Stimulated activated CD8-positive, alpha-beta memory T cell treated with anti-CD3 and anti-CD28 coated beads, Interleukin-4, amount 100 ng/mL, for 48 hours (primary cell): ENCODE results near the gene ADAMTS2.
A peak's percentile ranks its signal among the peaks of the same experiment; 100 is the strongest.

Source experiments
- DNase-seq: peaks from one replicate; pipeline ENCODE4 v3.0.0-alpha.2; 2020

ADAMTS2 gene

DNA sequence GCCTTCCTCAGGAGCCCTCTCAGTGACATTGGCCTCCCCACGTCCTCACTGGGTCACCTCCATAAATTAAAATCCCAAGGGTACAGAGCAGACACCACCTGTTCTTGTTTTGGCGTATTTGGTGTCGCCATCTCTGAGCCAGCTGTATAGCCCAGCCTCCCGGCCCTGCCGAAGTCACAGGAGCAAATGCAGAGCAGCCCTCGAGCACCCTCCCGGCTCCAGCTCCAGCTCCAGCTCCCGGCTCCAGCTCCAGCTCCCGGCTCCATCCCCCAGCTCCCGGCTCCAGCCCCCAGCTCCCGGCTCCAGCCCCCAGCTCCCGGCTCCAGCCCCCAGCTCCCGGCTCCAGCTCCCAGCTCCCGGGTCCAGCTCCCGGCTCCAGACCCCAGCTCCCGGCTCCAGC is 210.8 kb downstream of the ADAMTS2 start:
- no peak for DNase-seq

- no peak for DNase-seq
These were observed 212.5 kb downstream of the ADAMTS2 start for GRCh38 chr5:179132586-179133355.

GRCh38 chr5:179131886-179132585 is 213.2 kb downstream of the ADAMTS2 start:
- no peak for DNase-seq

DNA sequence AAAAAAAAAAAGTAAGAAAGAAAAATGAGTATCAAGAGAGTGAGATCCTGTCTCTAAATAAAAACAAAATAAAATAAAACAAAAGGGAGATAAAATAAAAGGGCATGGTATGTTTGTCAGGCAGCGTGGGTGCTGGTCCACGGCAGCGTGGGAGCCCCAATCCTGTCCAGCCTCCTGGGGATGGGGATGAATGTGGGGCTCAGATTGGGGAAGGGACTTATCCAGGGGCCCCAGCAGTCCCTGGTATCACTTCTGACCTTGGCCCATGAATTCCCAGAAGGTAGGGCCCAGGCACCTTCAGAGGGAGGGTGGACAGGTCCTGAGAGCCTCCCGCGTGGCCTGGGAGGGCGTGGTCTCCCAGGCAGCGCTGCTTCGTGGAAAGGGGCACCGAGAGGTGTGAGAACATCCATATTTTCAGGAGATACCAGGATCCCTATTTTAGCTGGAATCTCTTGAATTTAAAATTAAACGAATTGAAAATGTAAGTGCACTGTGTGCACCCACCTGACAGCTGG is 213.9 kb downstream of the ADAMTS2 start:
- no peak for DNase-seq

GRCh38 chr5:179130101-179130681 is 215.1 kb downstream of the ADAMTS2 start:
- no peak for DNase-seq

GRCh38 chr5:179129607-179130071 is 215.6 kb downstream of the ADAMTS2 start:
- no peak for DNase-seq

- no peak for DNase-seq
These were observed 216.3 kb downstream of the ADAMTS2 start for GRCh38 chr5:179128976-179129375.

DNA sequence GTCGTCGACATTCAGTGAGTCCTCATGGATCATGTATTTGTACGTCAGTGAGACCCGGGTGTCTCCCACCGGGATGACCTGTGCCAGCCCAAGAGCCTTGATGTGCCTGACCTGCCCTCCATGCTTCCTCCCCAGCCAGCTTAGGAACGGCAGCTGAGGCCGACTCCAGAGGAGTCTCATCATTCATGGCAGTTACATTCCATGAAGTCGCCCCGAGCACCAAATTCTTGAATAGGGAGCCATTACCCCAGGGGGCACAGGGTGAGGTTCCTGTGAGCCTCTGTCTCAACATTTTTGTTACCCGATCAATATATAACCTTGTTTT is 217.3 kb downstream of the ADAMTS2 start:
- DNase-seq, result no peak

GRCh38 chr5:179127136-179128040 is 217.9 kb downstream of the ADAMTS2 start:
- peak; percentile 10 for DNase-seq

DNA sequence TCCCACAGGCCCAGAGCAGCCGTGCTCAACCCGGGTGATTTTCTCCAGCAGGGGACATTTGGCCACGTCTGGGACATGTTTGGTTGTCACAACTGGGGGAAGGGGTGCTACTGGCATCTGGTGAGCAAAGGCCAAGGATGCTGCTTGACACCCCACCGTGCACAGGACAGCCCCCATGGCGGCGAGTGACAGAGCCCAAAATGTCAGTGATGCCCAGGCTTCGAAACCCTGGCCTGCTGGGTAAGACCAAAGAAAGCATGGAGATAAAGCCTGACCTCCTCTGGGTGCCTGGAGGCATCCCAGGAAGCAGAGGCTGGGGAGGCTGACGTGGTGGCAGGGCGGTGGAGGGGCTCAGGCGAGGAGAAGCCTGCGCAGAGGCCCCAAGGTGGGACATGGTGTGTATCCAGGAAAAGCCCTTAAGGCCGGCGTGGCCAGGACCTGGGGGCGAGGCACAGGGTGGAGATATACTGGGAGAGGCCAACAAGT is 218.7 kb downstream of the ADAMTS2 start:
- DNase-seq, result peak; percentile 10

DNA sequence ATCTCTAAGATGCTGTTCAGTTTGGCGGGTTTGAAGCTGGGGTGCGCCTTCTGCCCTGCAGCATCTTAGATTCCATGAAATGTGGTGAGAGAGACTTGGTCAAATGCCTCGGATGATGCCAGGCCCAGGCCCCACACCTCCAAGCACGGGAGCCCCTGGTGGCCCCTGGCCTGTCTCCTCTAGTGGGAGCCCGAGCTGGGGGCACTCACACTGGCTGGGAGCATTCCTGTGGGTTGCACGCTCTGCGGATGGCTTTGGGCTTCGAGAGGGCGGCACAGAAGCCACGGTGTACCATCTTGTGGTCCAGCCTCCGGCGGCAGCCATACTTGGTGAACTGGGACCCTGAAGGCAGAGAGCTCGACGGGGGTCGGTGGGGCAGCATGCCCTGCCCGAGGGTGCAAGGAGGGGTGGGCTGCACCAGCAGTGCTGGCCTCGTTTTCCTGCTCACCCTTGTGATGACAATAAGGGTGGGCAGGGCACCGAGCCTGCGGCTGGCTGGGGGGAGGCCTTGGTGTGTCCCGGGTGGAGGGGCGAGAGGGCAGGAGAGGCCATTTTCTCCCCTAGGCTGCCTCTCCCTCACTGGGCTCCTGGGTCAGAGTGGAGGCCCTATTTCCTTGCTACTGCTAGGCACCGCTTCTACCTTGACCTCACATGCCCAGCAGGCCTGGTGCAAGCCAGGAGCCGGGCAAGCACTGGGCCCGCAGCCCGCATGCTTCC is 219.3 kb downstream of the ADAMTS2 start:
- no peak for DNase-seq

DNA sequence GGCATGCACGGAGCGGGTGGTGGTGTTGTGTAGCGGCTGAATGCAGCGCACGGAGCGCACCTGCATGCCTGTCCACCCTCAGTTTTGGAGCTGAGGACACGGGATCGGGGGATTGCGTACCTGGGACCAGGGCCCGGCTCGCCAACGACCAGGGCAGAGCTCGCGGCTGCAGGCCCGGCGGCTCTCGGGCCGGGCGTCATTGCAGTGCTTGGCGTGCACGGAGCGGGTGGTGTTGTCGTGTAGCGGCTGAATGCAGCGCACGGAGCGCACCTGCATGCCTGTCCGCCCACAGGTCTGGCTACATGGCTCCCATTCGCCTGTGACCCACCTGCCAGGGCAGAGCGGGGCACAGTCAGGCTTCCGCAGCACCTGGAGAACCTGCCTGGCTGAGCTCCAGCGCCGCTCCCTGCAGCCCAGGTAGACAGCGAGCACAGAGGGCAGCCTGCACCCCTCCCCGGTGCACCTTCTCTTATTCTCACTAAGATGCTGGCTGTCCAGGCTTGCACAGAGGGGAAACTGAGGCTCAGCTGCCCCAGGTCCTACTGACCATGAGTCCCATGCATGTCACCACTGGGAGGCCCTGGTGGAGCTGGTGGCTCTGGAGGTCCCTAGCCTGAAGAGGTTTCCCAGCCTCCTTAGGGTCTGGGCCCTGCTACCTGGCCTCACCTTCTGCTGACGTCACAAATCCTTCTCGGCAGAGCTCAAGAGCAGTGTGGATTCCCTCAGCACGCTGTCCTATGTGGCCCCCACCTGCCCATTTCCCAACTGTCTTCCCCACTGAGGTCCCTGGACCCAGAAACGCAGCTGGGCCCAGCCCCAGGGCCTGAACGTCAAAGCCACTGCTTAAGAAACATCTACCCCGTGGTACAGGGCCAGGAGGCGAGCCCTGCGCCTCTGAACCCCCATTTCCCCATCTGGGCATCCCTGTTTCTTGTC is 220.1 kb downstream of the ADAMTS2 start:
- no peak for DNase-seq

GRCh38 chr5:179124273-179124852 is 220.9 kb downstream of the ADAMTS2 start:
- no peak for DNase-seq

GRCh38 chr5:179123491-179124272 is 221.6 kb downstream of the ADAMTS2 start:
- no peak for DNase-seq

- DNase-seq, result no peak
These were observed 222.2 kb downstream of the ADAMTS2 start for GRCh38 chr5:179123109-179123426.

GRCh38 chr5:179122411-179123108 is 222.7 kb downstream of the ADAMTS2 start:
- DNase-seq, result no peak

DNA sequence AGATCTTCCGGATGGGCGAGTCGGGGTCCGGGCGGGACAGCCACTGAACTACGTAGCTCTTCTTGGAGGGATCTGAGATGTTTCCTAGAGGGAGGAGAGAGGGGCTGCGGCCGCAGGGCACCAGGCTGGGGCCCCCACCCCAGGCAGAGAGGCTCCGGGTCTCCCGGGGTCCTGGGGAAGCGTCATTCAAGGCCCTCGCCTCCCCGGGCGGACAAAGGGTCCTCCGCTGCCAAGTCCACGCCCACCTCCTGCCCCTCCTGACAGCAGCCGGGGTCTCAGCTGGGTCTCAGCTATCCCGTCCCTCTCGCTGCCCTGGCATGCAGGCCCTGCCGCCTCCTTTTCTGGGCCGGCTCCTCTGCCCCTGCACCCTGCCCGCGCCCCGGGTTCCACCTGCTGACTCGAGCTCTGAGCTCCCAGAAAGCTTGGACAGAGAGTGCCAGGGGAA is 223.6 kb downstream of the ADAMTS2 start:
- no peak for DNase-seq

DNA sequence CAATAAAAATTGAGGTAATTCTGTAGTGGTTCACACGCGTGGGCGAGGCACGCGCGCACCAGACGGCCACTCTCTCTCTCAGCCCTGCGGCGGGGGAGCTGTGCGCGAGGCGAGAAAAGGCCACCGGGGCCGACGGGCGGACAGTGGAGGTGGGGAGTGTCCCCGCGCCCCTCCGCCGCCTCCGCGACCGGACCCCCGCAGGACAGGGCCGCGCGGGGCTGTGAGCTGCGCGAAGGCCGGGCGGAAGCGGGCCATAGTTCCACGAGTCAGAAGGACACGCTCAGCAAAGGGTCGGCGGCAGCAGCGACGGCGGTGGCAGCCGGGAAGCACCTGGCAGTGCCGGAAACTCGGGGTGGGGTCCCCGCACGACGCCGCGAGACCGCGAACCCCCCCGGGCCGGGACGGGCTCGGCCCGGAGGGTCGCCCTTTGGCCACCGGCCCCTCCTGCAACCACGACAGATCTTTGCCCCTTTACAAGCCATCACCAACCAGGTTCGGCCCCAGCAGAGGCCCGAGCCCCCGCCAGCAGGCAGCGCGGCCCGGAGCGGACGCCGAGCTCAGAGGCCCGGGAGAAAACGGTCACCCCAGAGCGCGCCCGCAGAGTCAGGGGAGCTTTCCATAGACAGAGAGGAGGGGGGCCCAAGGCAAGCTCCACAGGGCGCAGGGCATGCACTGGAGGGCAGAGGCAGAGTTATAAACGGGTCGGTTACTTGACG is 224.2 kb downstream of the ADAMTS2 start:
- DNase-seq, result no peak
